Measurements from ENCODE around the gene GSTM2.

The GSTM2 gene

GRCh38 chr1:109718495-109718894 lies 50.6 kb downstream of the GSTM2 start:
- DNase-seq: no peak

- DNase-seq: no peak
These were observed 51.5 kb downstream of the GSTM2 start for GRCh38 chr1:109719337-109719837.

GRCh38 chr1:109721042-109721441 lies 53.2 kb downstream of the GSTM2 start:
- DNase-seq: no peak

- no peak for DNase-seq
These were observed 54.1 kb downstream of the GSTM2 start for GRCh38 chr1:109721971-109722370.

- no peak for DNase-seq
These were observed 55.2 kb downstream of the GSTM2 start for GRCh38 chr1:109722908-109723691.
